BLaER1 (cell line): ENCODE results near the gene HMOX2.

Experiments used
- H3K27ac ChIP-seq: shearing (Covaris generic); formaldehyde crosslinking; 2 replicates; pipeline ENCODE4 v1.8.1; 2022
- H3K27me3 ChIP-seq: shearing (Covaris generic); formaldehyde crosslinking; 2 replicates; pipeline ENCODE4 v1.8.1; 2022
- H3K36me3 ChIP-seq: shearing (Covaris generic); formaldehyde crosslinking; 2 replicates; pipeline ENCODE4 v1.8.1; 2022
- H3K4me1 ChIP-seq: shearing (Covaris generic); formaldehyde crosslinking; 2 replicates; pipeline ENCODE4 v1.8.1; 2022
- H3K4me2 ChIP-seq: shearing (Covaris generic); formaldehyde crosslinking; 2 replicates; pipeline ENCODE4 v1.8.1; 2022
- H3K4me3 ChIP-seq: shearing (Covaris generic); formaldehyde crosslinking; 2 replicates; pipeline ENCODE4 v1.8.1; 2022
- H3K9ac ChIP-seq: shearing (Covaris generic); formaldehyde crosslinking; 2 replicates; pipeline ENCODE4 v1.8.1; 2022
- H3K9me3 ChIP-seq: shearing (Covaris generic); formaldehyde crosslinking; 2 replicates; pipeline ENCODE4 v1.8.1; 2022
- H4K20me1 ChIP-seq: shearing (Covaris generic); formaldehyde crosslinking; 2 replicates; pipeline ENCODE4 v1.8.1; 2022
- Cebpa-rat ChIP-seq: shearing (Covaris generic); IDR thresholded peaks from 2 replicates; pipeline ENCODE4 v1.8.1; 2022

Gene HMOX2

GRCh38 chr16:4481963-4482362 lies 5.8 kb downstream of the HMOX2 start:
- Histone ChIP-seq H3K4me1 (peaks cover 17% of the 10 kb centered on the region), H3K9me3 (no peaks in the 10 kb centered on the region), H3K36me3 (peaks cover 44% of the 10 kb centered on the region), H3K4me2 (no peak overlapping the region), H4K20me1 (peaks cover 90% of the 10 kb centered on the region), H3K9ac (no peak overlapping the region), H3K27me3 (no peaks in the 10 kb centered on the region), H3K4me3 (no peak overlapping the region), H3K27ac (no peak overlapping the region)
- no peak for TF ChIP-seq Cebpa-rat

GRCh38 chr16:4486126-4486893 lies 10.1 kb downstream of the HMOX2 start:
- Histone ChIP-seq H3K9me3 (no peaks in the 10 kb centered on the region), H3K9ac (no peak overlapping the region), H3K4me2 (no peak overlapping the region), H3K36me3 (peaks cover 67% of the 10 kb centered on the region), H3K27ac (no peak overlapping the region), H3K4me1 (peaks cover 30% of the 10 kb centered on the region), H4K20me1 (peaks cover 95% of the 10 kb centered on the region), H3K4me3 (no peak overlapping the region), H3K27me3 (no peaks in the 10 kb centered on the region)
- TF ChIP-seq Cebpa-rat: no peak

GRCh38 chr16:4487955-4488498 lies 11.8 kb downstream of the HMOX2 start:
- Histone ChIP-seq H3K4me1 (peaks cover 30% of the 10 kb centered on the region), H3K4me2 (peak overlapping the region; percentile 70), H3K27me3 (no peaks in the 10 kb centered on the region), H3K9me3 (no peaks in the 10 kb centered on the region), H4K20me1 (peaks cover 95% of the 10 kb centered on the region), H3K4me3 (no peak overlapping the region), H3K9ac (no peak overlapping the region), H3K36me3 (peaks cover 76% of the 10 kb centered on the region), H3K27ac (no peak overlapping the region)
- TF ChIP-seq Cebpa-rat: no peak

GRCh38 chr16:4488499-4488967 lies 12.3 kb downstream of the HMOX2 start:
- H3K9ac ChIP-seq: no peak overlapping the region
- peaks cover 95% of the 10 kb centered on the region for H4K20me1 ChIP-seq
- H3K27ac ChIP-seq: no peak overlapping the region
- H3K36me3 ChIP-seq: peaks cover 76% of the 10 kb centered on the region
- no peaks in the 10 kb centered on the region for H3K9me3 ChIP-seq
- H3K4me2 ChIP-seq: peak overlapping the region; percentile 70
- no peak overlapping the region for H3K4me3 ChIP-seq
- H3K27me3 ChIP-seq: no peaks in the 10 kb centered on the region
- H3K4me1 ChIP-seq: peaks cover 30% of the 10 kb centered on the region
- TF ChIP-seq Cebpa-rat: no peak

GRCh38 chr16:4489030-4489429 lies 12.8 kb downstream of the HMOX2 start:
- TF ChIP-seq Cebpa-rat: no peak
- Histone ChIP-seq H3K36me3 (peaks cover 74% of the 10 kb centered on the region), H3K9me3 (no peaks in the 10 kb centered on the region), H3K4me3 (no peak overlapping the region), H3K27me3 (no peaks in the 10 kb centered on the region), H3K4me1 (peaks cover 30% of the 10 kb centered on the region), H3K9ac (no peak overlapping the region), H4K20me1 (peaks cover 98% of the 10 kb centered on the region), H3K27ac (no peak overlapping the region), H3K4me2 (peak overlapping the region; percentile 70)

GRCh38 chr16:4491898-4492297 lies 15.7 kb downstream of the HMOX2 start:
- Histone ChIP-seq H3K4me3 (no peak overlapping the region), H3K36me3 (peaks cover 62% of the 10 kb centered on the region), H3K9me3 (no peaks in the 10 kb centered on the region), H3K4me2 (no peak overlapping the region), H3K9ac (no peak overlapping the region), H3K4me1 (peaks cover 28% of the 10 kb centered on the region), H4K20me1 (peaks cover 100% of the 10 kb centered on the region), H3K27ac (no peak overlapping the region), H3K27me3 (no peaks in the 10 kb centered on the region)
- TF ChIP-seq Cebpa-rat: no peak

- Histone ChIP-seq H3K36me3 (peaks cover 55% of the 10 kb centered on the region), H3K9me3 (no peaks in the 10 kb centered on the region), H3K9ac (no peak overlapping the region), H3K4me3 (no peak overlapping the region), H3K27ac (no peak overlapping the region), H3K27me3 (no peaks in the 10 kb centered on the region), H4K20me1 (peaks cover 100% of the 10 kb centered on the region), H3K4me1 (peaks cover 17% of the 10 kb centered on the region), H3K4me2 (no peak overlapping the region)
- no peak for TF ChIP-seq Cebpa-rat
Observed at GRCh38 chr16:4494746-4495490, 18.7 kb downstream of the HMOX2 start.

- TF ChIP-seq Cebpa-rat: no peak
- Histone ChIP-seq H3K9ac (no peak overlapping the region), H3K27me3 (no peaks in the 10 kb centered on the region), H3K4me2 (no peak overlapping the region), H3K27ac (no peak overlapping the region), H3K4me3 (no peak overlapping the region), H3K9me3 (no peaks in the 10 kb centered on the region), H3K4me1 (peaks cover 17% of the 10 kb centered on the region), H4K20me1 (peaks cover 100% of the 10 kb centered on the region), H3K36me3 (peaks cover 47% of the 10 kb centered on the region)
Observed at GRCh38 chr16:4495766-4496165, 19.6 kb downstream of the HMOX2 start.

- Histone ChIP-seq H3K9ac (no peak overlapping the region), H3K27ac (no peak overlapping the region), H3K4me1 (peaks cover 17% of the 10 kb centered on the region)
Observed at GRCh38 chr16:4496305-4496704, 20.1 kb downstream of the HMOX2 start.

More at GRCh38 chr16:4496305-4496704, 20.1 kb downstream of the HMOX2 start:
- Histone ChIP-seq H3K27me3 (no peaks in the 10 kb centered on the region), H3K36me3 (peaks cover 44% of the 10 kb centered on the region), H3K4me3 (no peak overlapping the region), H3K4me2 (no peak overlapping the region), H4K20me1 (peaks cover 100% of the 10 kb centered on the region), H3K9me3 (no peaks in the 10 kb centered on the region)
- TF ChIP-seq Cebpa-rat: no peak
